HG02763 (cell line): Measurements from ENCODE around the gene TBL2.
A peak's percentile ranks its signal among the peaks of the same experiment; 100 is the strongest.
"Not testable (repeated sequence)": the region's sequence is repeated elsewhere in the genome, so short reads cannot be mapped to it uniquely, and the experiment has no call there.

Experiments
- ATAC-seq: cut with Tn5 transposase; IDR thresholded peaks from one replicate; pipeline ENCODE4 v1.9.1; 2021; ENCODE audit warnings: mild to moderate bottlenecking, moderate library complexity; ENCODE audit not compliant: unreplicated experiment

Gene TBL2

GRCh38 chr7:73578342-73579128 is at the start of gene TBL2:
Gene TBL2 (minus strand): TSS chr7:73578579. CDS start chr7:73578549, 30 bp downstream.
- ATAC-seq = peak; percentile 92

- no peak for ATAC-seq
Observed at GRCh38 chr7:73626814-73627213, 48.4 kb upstream of the TBL2 start.

- no peak for ATAC-seq
Observed at GRCh38 chr7:73625276-73625675, 46.9 kb upstream of the TBL2 start.

- ATAC-seq = no peak
Observed at GRCh38 chr7:73624669-73625001, 46.3 kb upstream of the TBL2 start.

GRCh38 chr7:73623798-73624668 is 45.7 kb upstream of the TBL2 start, which contains the start of gene MLXIPL:
Gene MLXIPL (minus strand): TSS chr7:73624522. CDS start chr7:73624492, 30 bp downstream.
- ATAC-seq = no peak

- no peak for ATAC-seq
Observed at GRCh38 chr7:73622909-73623797, 44.8 kb upstream of the TBL2 start.

- no peak for ATAC-seq
Observed at GRCh38 chr7:73622527-73622908, 44.1 kb upstream of the TBL2 start.

- ATAC-seq = no peak
Observed at GRCh38 chr7:73621168-73622063, 43.0 kb upstream of the TBL2 start.

- ATAC-seq = not testable (repeated sequence)
Observed at GRCh38 chr7:73619394-73619793, 41.0 kb upstream of the TBL2 start.

- no peak for ATAC-seq
Observed at GRCh38 chr7:73618538-73618937, 40.2 kb upstream of the TBL2 start.

- not testable (repeated sequence) for ATAC-seq
Observed at GRCh38 chr7:73617520-73617919, 39.1 kb upstream of the TBL2 start.

GRCh38 chr7:73615886-73616285 is 37.5 kb upstream of the TBL2 start:
- no peak for ATAC-seq

GRCh38 chr7:73614937-73615336 is 36.6 kb upstream of the TBL2 start:
- ATAC-seq = not testable (repeated sequence)

GRCh38 chr7:73613954-73614735 is 35.8 kb upstream of the TBL2 start:
- no peak for ATAC-seq

- no peak for ATAC-seq
Observed at GRCh38 chr7:73612598-73613269, 34.4 kb upstream of the TBL2 start.

- ATAC-seq = no peak
Observed at GRCh38 chr7:73611017-73611555, 32.7 kb upstream of the TBL2 start.

GRCh38 chr7:73610105-73610504 is 31.7 kb upstream of the TBL2 start:
- ATAC-seq = no peak

GRCh38 chr7:73607692-73607983 is 29.3 kb upstream of the TBL2 start:
- ATAC-seq = not testable (repeated sequence)
